ENCODE data around the gene MAPKAP1.

Gene MAPKAP1

DNA sequence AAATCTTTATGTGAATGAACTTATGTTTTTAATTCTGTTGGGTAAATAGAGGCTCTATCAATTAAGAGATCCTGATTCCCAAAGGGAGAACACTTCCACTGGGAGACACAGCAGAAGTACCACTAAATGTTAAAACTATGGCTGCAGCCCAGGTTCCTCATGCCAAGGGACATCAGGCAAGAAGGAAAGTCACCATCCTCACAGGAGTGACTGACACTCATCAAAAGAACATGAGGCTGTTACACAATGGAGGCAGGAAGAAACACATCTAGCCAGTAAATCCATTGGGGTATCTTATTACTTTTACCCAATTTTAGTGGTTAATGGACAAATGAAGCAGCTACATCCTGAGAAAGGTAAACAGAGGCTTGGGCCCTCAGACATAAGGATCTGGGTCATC, 94.4 kb downstream of the MAPKAP1 start:
- in situ Hi-C loops (cut with MboI; ENCODE audit: low sequenced_read_pairs, unreplicated experiment), result no loop called here
- TF ChIP-seq, protein P1, sequence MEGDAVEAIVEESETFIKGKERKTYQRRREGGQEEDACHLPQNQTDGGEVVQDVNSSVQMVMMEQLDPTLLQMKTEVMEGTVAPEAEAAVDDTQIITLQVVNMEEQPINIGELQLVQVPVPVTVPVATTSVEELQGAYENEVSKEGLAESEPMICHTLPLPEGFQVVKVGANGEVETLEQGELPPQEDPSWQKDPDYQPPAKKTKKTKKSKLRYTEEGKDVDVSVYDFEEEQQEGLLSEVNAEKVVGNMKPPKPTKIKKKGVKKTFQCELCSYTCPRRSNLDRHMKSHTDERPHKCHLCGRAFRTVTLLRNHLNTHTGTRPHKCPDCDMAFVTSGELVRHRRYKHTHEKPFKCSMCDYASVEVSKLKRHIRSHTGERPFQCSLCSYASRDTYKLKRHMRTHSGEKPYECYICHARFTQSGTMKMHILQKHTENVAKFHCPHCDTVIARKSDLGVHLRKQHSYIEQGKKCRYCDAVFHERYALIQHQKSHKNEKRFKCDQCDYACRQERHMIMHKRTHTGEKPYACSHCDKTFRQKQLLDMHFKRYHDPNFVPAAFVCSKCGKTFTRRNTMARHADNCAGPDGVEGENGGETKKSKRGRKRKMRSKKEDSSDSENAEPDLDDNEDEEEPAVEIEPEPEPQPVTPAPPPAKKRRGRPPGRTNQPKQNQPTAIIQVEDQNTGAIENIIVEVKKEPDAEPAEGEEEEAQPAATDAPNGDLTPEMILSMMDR (IDR thresholded peaks at IDR 0.05; ENCODE audit: borderline replicate concordance, control extremely low read depth, extremely low read depth, insufficient read depth, missing control alignments), result no peak
- no peak for DNase-seq (ENCODE audit: low spot score)

DNA sequence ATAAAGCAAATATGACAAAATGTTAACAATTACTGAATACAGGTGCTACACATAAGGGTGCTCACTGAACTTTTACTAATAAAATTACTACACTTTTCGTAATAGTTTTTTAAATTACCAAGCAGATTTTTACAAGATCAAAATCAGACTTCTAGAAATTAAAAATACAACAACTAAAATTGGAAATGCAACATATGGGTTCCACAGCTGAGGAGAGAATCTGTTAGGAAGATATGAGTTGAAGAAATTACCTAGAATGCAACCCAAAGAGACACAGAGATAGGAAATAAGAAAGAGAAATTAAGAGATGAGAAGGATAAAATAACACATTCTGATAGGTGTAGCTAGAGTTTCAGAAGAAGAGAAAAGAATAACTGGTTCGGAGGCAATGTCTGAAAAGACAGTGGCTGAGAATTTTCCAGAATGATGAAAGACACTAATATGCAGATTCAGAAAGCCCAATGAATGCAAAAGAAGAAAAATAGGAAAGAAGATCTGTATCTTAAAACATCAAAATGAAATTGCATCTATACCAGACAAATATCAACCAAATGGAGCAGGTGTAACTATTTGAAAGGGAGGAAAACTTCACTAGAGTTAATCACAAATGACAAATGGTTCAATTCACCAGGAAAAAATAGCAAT, 95.8 kb downstream of the MAPKAP1 start:
- DNase-seq (ENCODE audit: low spot score), result no peak
- TF ChIP-seq, protein P1 (IDR thresholded peaks at IDR 0.05; ENCODE audit: borderline replicate concordance, control extremely low read depth, extremely low read depth, insufficient read depth, missing control alignments), result no peak
- in situ Hi-C loops (cut with MboI; ENCODE audit: low sequenced_read_pairs, unreplicated experiment), result no loop called here

DNA sequence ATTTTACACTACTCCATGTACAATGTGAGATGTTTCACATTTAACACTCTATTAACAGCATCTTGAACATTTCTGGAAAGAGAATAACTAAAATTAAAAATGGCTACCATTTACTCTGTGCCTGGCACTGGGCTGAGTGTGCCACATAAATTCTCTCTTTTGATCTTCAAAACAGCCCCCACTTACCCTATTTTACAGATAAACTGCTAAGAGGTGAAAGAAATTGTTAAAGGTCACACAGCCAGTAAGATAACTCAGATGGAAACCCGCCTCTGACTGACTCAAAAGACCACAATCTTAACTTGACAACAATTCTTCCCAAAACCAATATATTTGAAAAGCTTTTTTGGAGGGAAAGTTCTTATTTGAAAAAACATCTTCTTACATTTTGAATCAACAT, 97.3 kb downstream of the MAPKAP1 start:
- in situ Hi-C loops (cut with MboI; ENCODE audit: low sequenced_read_pairs, unreplicated experiment), result no loop called here
- TF ChIP-seq, protein P1 (IDR thresholded peaks at IDR 0.05; ENCODE audit: borderline replicate concordance, control extremely low read depth, extremely low read depth, insufficient read depth, missing control alignments), result no peak
- DNase-seq (ENCODE audit: low spot score), result no peak

DNA sequence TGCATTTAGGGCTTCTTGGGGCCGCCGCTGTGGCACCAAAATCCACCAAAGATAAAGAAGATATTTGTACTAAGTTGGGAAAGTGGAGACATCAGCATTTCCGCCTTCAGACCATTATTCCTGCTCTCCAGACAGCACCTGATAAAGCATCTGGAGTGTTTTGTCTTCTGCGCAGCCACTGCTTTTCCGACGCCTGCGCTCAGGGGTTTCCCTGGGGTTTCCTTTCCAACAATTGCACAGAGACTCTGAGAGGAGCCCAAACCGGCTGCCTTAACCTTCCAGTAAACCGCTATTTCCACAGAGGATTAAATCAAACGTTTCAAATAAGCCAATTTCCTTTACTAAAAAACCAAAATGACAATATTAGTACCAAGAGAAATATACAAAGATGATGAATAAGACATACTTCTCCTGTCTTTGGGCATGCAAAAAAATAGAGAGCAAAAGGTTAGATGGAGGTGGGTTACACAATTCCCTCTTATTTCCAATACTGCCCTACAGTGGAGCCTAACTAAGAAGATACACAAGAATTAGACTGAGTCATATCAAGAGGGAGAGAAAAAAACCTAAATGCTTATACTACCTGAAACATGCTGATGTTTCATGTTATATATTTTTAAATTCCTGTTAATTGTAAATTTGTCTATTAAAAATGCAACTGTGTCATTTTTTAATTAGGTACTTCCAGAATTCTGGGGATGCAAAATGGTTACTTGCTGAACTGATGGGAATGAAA, 98.4 kb downstream of the MAPKAP1 start:
- no peak for DNase-seq (ENCODE audit: low spot score)
- TF ChIP-seq, protein P1 (IDR thresholded peaks at IDR 0.05; ENCODE audit: borderline replicate concordance, control extremely low read depth, extremely low read depth, insufficient read depth, missing control alignments), result no peak
- in situ Hi-C loops (cut with MboI; ENCODE audit: low sequenced_read_pairs, unreplicated experiment), result no loop called here

DNA sequence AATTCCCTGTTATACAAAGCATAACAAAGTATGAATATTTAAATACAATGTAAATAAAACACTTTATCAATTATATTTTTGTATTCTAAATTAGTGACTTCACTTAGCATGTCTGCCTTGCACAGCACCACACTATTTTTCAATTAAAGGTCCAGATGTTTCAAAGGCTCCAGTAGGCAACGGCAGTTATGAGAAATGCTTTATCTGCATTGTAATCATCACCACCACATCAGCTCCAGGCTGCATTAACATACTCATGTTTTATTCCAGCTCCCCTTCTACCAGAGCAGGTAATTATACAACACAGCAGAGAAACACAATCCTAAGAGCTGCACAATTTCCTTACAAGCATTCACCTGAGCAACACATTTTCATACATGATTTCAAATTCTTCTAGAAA, 102.8 kb downstream of the MAPKAP1 start:
- TF ChIP-seq, protein P1 (IDR thresholded peaks at IDR 0.05; ENCODE audit: borderline replicate concordance, control extremely low read depth, extremely low read depth, insufficient read depth, missing control alignments), result no peak
- no peak for DNase-seq (ENCODE audit: low spot score)

DNA sequence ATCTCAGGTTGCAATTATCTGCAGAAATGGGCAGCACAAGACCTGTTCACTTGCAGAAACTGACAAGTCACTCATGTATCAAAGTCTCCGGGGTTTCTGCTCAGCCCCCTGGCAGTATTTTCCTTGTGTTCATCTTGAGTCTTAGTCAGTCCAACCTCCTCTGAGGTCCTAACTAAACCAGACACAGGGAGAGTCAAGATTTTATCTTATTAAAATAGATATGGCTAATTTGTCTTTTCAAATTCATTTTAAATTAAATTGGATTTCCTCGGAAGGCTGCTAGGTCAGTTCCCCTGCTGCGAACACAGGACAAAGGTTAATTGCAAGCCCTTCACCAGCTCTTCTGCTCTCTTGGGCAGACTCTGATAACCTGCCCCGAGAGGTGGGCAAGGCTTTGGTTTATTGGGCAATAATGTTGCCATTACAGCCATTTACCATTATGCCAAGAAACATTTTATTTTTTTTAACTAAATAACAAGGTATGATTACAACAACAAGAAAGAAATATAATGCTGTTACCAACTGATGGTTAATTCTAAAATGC, 103.5 kb downstream of the MAPKAP1 start:
- in situ Hi-C loops (cut with MboI; ENCODE audit: low sequenced_read_pairs, unreplicated experiment), result no loop called here
- no peak for DNase-seq (ENCODE audit: low spot score)
- TF ChIP-seq, protein P1 (IDR thresholded peaks at IDR 0.05; ENCODE audit: borderline replicate concordance, control extremely low read depth, extremely low read depth, insufficient read depth, missing control alignments), result no peak

More for the DNA sequence above, 102.8 kb downstream of the MAPKAP1 start:
- in situ Hi-C loops (cut with MboI; ENCODE audit: low sequenced_read_pairs, unreplicated experiment), result no loop called here
